Epithelial cell of proximal tubule (primary cell): ENCODE measurements around the gene SLC48A1. TPM values are rescaled to one million over a fixed set of nuclear protein-coding genes. Genes with fewer than 3 reads are reported as not detected.
"Not testable (repeated sequence)": the region's sequence is repeated elsewhere in the genome, so short reads cannot be mapped to it uniquely, and the experiment has no call there.

Source experiments
- DNase-seq: peaks from one replicate; pipeline ENCODE4 v3.0.0-alpha.2; 2011; ENCODE audit warnings: low read depth
- H3K4me3 ChIP-seq: 2 replicates; pipeline ENCODE4 v1.5.1; 2011; ENCODE audit warnings: low read depth, mild to moderate bottlenecking, low read length
- CTCF ChIP-seq: conservative IDR thresholded peaks from 2 replicates; pipeline ENCODE4 v1.5.1; 2012; ENCODE audit warnings: low read depth, mild to moderate bottlenecking, low read length
- total RNA-seq: library from RNA; depleted of rRNA; stranded (reverse); fragments of >200 nt; gene quantifications from 2 replicates; pipeline ENCODE4 v1.2.3, GENCODE V29; 2015

The SLC48A1 gene
- total RNA-seq, 1 donor from 2014 or later: 51.8 TPM

DNA sequence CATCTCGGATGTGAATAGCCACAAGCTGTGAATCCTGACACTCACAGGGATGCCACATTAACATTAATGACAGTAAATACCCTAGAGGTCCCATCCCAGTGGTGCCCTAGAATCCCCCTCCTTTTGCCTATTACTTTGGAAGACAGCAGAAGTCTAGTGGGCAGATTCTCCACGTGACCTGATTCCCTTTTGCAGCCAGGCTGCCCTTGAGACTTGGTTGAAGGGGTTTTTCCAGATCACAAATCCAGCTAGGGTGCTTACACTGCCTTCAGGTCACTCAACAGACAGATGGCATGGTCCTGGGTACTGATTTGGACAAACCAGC is 38.0 kb downstream of the SLC48A1 start:
- H3K4me3 ChIP-seq: no peak overlapping the region
- DNase-seq: no peak
- no peak for TF ChIP-seq CTCF

- DNase-seq: no peak
- no peak for TF ChIP-seq CTCF
- no peak overlapping the region for H3K4me3 ChIP-seq
Observed at GRCh38 chr12:47811581-47812484, 38.8 kb downstream of the SLC48A1 start.

DNA sequence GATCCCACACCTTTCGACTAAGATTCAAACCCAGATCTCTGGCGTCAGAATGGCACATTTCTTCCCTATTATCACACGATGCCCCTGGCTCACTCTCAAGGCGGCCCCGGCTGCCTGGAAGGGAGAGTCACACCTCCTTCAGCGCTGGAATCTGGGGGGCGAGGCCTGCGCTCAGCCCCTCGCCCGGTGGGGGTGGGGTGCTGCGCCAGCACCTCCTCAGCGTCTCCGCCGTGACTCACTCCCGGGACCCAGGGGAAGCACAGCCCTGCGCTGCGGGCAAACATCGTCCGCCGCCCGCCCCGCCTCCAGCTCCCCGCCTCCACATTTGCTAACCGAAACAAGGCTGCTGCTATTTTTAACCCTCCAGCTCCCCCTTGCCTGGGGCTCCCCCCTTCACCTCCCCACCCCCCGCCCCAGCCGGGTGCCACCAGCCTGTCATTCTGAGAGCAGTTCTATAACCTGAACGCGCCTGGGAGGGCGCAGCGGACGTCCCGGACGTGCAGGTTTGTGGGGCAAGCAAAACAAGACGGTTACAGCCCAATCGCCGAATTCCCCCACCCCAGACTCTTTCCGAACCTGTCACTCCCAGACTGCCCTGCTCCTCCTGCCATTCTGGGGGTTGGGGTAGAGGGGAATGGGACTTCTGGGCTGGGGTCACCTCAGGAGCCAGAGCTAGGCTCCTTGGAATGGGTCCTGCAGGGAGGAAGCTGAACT is 39.9 kb downstream of the SLC48A1 start:
- TF ChIP-seq CTCF: no peak
- DNase-seq: no peak
- H3K4me3 ChIP-seq: peak overlapping the region; percentile 33

GRCh38 chr12:47813511-47814196 is 40.6 kb downstream of the SLC48A1 start:
- no peak for DNase-seq
- peak overlapping the region; percentile 32 for H3K4me3 ChIP-seq
- no peak for TF ChIP-seq CTCF

DNA sequence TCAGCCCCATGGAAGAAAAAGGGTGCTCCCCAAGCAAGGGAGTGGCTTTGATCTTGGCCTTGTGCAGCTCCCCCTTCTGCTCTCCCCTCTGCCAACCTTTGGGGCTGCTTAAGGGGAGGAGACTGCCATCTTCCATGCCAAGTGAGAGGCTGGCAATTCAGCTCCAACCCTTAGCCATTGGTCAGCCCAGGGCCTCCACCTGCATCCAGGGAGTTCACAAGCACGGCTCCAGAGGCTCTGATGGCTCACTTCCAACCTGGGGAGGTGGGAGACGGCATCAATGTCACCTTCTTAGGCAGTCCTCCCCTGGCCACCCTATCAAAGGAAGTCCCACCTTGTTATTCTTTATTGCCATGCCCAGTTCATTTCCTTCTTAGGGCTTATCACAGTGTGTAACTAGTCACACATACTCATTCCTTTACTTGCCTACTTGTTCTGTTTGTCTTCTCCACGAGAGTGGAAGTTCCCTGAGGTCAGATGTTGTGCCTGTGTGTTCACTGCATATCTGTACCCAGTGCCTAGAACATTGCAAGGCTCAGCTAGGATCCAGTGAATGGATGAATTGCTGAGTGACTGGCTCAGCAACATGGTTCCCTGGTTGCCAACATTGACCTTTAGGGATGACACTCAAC is 41.6 kb downstream of the SLC48A1 start:
- no peak for TF ChIP-seq CTCF
- no peak for DNase-seq
- H3K4me3 ChIP-seq: no peak overlapping the region

- not testable (repeated sequence) for H3K4me3 ChIP-seq, DNase-seq
Observed at GRCh38 chr12:47815447-47815846, 42.4 kb downstream of the SLC48A1 start.
